Measurements from ENCODE around the gene ASXL3. TPM values are rescaled to one million over a fixed set of nuclear protein-coding genes. Genes with fewer than 3 reads are reported as not detected.

The ASXL3 gene
- total RNA-seq, 1 donor: under 0.01 TPM

GRCh38 chr18:33581856-33582255 lies 3.8 kb downstream of the ASXL3 start:
- DNase-seq (ENCODE audit: low read depth in 2 of 3, low spot score in 2 of 3): no peak

- DNase-seq (ENCODE audit: low read depth in 2 of 3, low spot score in 2 of 3): no peak
These were observed 5.9 kb downstream of the ASXL3 start for GRCh38 chr18:33583901-33584300.

- DNase-seq (ENCODE audit: low read depth in 2 of 3, low spot score in 2 of 3): no peak
These were observed 6.8 kb downstream of the ASXL3 start for GRCh38 chr18:33584548-33585430.

GRCh38 chr18:33585431-33585775 lies 7.4 kb downstream of the ASXL3 start:
- DNase-seq (ENCODE audit: low read depth in 2 of 3, low spot score in 2 of 3): no peak

- no peak for DNase-seq (ENCODE audit: low read depth in 2 of 3, low spot score in 2 of 3)
These were observed 10.3 kb downstream of the ASXL3 start for GRCh38 chr18:33588361-33588760.

GRCh38 chr18:33593261-33593660 lies 15.2 kb downstream of the ASXL3 start:
- no peak for DNase-seq (ENCODE audit: low read depth in 2 of 3, low spot score in 2 of 3)

- DNase-seq (ENCODE audit: low read depth in 2 of 3, low spot score in 2 of 3): no peak
These were observed 16.8 kb downstream of the ASXL3 start for GRCh38 chr18:33594799-33595198.

GRCh38 chr18:33596178-33596854 lies 18.3 kb downstream of the ASXL3 start:
- no peak for DNase-seq (ENCODE audit: low read depth in 2 of 3, low spot score in 2 of 3)

GRCh38 chr18:33600846-33601245 lies 22.8 kb downstream of the ASXL3 start:
- DNase-seq (ENCODE audit: low read depth in 2 of 3, low spot score in 2 of 3): no peak

- DNase-seq (ENCODE audit: low read depth in 2 of 3, low spot score in 2 of 3): no peak
These were observed 25.4 kb downstream of the ASXL3 start for GRCh38 chr18:33603454-33603853.

GRCh38 chr18:33605250-33605649 lies 27.2 kb downstream of the ASXL3 start:
- DNase-seq (ENCODE audit: low read depth in 2 of 3, low spot score in 2 of 3): no peak

- no peak for DNase-seq (ENCODE audit: low read depth in 2 of 3, low spot score in 2 of 3)
These were observed 28.6 kb downstream of the ASXL3 start for GRCh38 chr18:33606621-33607020.

GRCh38 chr18:33611525-33612135 lies 33.6 kb downstream of the ASXL3 start:
- DNase-seq (ENCODE audit: low read depth in 2 of 3, low spot score in 2 of 3): no peak

GRCh38 chr18:33612632-33613031 lies 34.6 kb downstream of the ASXL3 start:
- no peak for DNase-seq (ENCODE audit: low read depth in 2 of 3, low spot score in 2 of 3)

- no peak for DNase-seq (ENCODE audit: low read depth in 2 of 3, low spot score in 2 of 3)
These were observed 38.5 kb downstream of the ASXL3 start for GRCh38 chr18:33616556-33616955.

GRCh38 chr18:33627114-33627513 lies 49.1 kb downstream of the ASXL3 start:
- no peak for DNase-seq (ENCODE audit: low read depth in 2 of 3, low spot score in 2 of 3)

- DNase-seq (ENCODE audit: low read depth in 2 of 3, low spot score in 2 of 3): no peak
These were observed 52.5 kb downstream of the ASXL3 start for GRCh38 chr18:33630476-33630875.

- no peak for DNase-seq (ENCODE audit: low read depth in 2 of 3, low spot score in 2 of 3)
These were observed 63.1 kb downstream of the ASXL3 start for GRCh38 chr18:33641141-33641540.

GRCh38 chr18:33644494-33644893 lies 66.5 kb downstream of the ASXL3 start:
- DNase-seq (ENCODE audit: low read depth in 2 of 3, low spot score in 2 of 3): no peak

- DNase-seq (ENCODE audit: low read depth in 2 of 3, low spot score in 2 of 3): no peak
These were observed 69.3 kb downstream of the ASXL3 start for GRCh38 chr18:33647365-33647764.

- DNase-seq (ENCODE audit: low read depth in 2 of 3, low spot score in 2 of 3): no peak
These were observed 74.6 kb downstream of the ASXL3 start for GRCh38 chr18:33652635-33653034.

GRCh38 chr18:33653231-33653630 lies 75.2 kb downstream of the ASXL3 start:
- DNase-seq (ENCODE audit: low read depth in 2 of 3, low spot score in 2 of 3): no peak
